OCI-LY3 (cell line): ENCODE results near the gene RAD51B.

Experiments used
- CTCF ChIP-seq: fragments of 200-600, 300-600 bp; sonication (generic); IDR thresholded peaks from 2 replicates; pipeline ENCODE4 v1.5.1; 2014; ENCODE audit warnings: antibody characterized with exemption, low read length, low read depth
- EZH2phosphoT487 ChIP-seq: fragments of 200-600 bp; shearing (Covaris generic); IDR thresholded peaks from 2 replicates; pipeline ENCODE4 v1.6.1; 2018; ENCODE audit warnings: antibody characterized with exemption, mixed run types, low read depth

DNA sequence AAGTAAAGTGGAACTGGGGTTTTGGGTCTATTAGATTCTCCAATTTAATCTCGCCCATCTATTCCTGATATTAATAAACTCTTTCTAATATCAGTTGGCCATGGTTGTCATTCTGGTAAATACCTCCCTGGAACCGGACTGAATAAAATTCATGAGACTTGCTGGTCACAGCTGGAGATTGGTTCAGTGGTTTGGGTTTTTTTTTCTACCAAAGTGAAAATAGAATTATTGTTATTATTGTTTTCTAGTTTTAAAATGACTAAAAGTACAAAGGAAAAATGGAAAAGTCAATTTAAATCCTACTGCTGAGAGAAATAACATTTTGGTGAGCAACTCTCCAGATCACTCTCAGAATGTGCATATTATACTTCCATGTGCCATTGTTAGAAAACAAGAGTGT lies 535.8 kb downstream of the RAD51B start:
- TF ChIP-seq CTCF (no peak), EZH2phosphoT487 (no peak)
